Keratinocyte (primary cell): ENCODE results near the gene PTGES.

Experiments
- EZH2 ChIP-seq: IDR thresholded peaks from one replicate; pipeline ENCODE4 v1.6.1; 2012; ENCODE audit warnings: inconsistent platforms, mild to moderate bottlenecking, low read length, moderate library complexity
- TF ChIP-seq, protein P1 (sequence below), 3 experiments: IDR thresholded peaks in 1 of 3; conservative IDR thresholded peaks in 1 of 3; optimal IDR thresholded peaks in 1 of 3; 2 replicates in 2 of 3; 3 replicates in 1 of 3; pipeline versions ENCODE3 to v1.5.1; 2011; ENCODE audit warnings: low read length in 3 of 3, mild to moderate bottlenecking in 3 of 3, moderate library complexity in 2 of 3, control low read depth in 1 of 3, inconsistent platforms in 1 of 3; ENCODE audit not compliant: insufficient read depth in 2 of 3; ENCODE audit errors: extremely low read depth in 1 of 3

DNA sequence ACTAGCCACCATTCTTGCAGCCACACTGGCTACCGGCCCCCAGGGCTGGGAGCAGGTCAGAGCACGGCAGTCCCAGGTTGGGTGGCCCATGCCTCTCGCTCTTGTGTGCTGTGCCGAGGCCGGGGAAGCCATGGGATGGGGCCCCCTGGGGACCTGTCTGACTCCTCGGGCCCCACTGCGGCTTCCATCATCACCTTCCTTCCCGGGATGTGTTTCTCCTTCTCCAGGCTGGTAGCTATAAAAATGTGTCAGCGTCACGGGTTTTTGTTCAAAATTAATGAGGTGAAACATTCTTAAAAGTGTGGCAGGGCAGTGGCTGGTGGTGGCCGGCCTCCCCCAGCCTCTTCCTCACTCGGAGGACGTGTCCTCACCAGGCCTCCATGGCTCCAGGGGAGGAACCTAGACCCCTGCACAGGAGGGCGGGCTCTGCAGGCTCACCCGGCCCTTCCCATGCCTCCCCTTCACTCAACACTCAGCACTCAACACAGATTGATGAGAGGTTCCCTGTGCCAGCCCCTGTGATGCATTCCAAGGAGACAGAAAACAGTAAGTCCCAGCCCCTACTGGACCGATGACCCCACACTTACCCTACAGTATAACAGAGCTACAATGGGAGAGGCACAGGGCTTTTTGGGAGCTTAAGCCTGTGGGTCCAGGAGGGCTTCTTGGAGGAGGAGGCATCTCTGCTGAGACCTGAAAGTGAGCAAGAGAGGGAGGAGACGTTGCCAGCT, 43.2 kb downstream of the PTGES start:
- TF ChIP-seq, protein P1, sequence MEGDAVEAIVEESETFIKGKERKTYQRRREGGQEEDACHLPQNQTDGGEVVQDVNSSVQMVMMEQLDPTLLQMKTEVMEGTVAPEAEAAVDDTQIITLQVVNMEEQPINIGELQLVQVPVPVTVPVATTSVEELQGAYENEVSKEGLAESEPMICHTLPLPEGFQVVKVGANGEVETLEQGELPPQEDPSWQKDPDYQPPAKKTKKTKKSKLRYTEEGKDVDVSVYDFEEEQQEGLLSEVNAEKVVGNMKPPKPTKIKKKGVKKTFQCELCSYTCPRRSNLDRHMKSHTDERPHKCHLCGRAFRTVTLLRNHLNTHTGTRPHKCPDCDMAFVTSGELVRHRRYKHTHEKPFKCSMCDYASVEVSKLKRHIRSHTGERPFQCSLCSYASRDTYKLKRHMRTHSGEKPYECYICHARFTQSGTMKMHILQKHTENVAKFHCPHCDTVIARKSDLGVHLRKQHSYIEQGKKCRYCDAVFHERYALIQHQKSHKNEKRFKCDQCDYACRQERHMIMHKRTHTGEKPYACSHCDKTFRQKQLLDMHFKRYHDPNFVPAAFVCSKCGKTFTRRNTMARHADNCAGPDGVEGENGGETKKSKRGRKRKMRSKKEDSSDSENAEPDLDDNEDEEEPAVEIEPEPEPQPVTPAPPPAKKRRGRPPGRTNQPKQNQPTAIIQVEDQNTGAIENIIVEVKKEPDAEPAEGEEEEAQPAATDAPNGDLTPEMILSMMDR (optimal IDR thresholded peaks at IDR 0.05 in 1 of 3, IDR thresholded peaks at IDR 0.05 in 1 of 3, conservative IDR thresholded peaks at IDR 0.05 in 1 of 3; ENCODE audit: extremely low read depth in 1 of 3, insufficient read depth in 2 of 3, low read length in 3 of 3), result no peak
- TF ChIP-seq EZH2, result no peak
